Fibroblast of lung (primary cell): ENCODE measurements around the gene POU2F1.

Source experiments
- EZH2 ChIP-seq: IDR thresholded peaks from 2 replicates; pipeline ENCODE4 v1.5.1; 2012; ENCODE audit warnings: low read length, control low read depth, mild to moderate bottlenecking; ENCODE audit errors: missing control alignments
- TF ChIP-seq, protein P1 (sequence below), 2 donors: IDR thresholded peaks in 1 of 2; conservative IDR thresholded peaks in 1 of 2; 1 replicate in 1 of 2; 2 replicates in 1 of 2; pipeline ENCODE4 v1.5.1; 2011 to 2012; ENCODE audit warnings: low read length in 2 of 2, control low read depth in 1 of 2, inconsistent platforms in 1 of 2, low read depth in 1 of 2, mild to moderate bottlenecking in 1 of 2

DNA sequence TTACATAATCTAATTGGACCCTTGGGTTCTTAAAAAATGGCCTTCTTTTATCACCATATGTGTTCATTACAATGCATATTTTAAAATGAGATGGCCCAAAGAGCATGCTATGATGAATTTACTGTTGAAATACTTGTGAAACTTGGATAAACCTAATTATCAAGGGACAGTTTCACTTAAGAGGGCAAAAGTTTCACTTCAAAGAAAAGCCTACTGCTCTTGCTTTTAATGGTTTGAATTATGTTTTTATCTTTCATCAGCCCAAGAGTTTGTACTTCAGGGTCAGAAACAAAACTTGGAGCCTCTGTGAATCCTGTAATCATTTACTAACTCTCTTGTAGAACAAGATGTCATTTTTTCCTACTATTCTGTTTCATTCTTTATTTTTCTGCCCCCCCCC is 32.3 kb downstream of the POU2F1 start:
- TF ChIP-seq, protein P1, sequence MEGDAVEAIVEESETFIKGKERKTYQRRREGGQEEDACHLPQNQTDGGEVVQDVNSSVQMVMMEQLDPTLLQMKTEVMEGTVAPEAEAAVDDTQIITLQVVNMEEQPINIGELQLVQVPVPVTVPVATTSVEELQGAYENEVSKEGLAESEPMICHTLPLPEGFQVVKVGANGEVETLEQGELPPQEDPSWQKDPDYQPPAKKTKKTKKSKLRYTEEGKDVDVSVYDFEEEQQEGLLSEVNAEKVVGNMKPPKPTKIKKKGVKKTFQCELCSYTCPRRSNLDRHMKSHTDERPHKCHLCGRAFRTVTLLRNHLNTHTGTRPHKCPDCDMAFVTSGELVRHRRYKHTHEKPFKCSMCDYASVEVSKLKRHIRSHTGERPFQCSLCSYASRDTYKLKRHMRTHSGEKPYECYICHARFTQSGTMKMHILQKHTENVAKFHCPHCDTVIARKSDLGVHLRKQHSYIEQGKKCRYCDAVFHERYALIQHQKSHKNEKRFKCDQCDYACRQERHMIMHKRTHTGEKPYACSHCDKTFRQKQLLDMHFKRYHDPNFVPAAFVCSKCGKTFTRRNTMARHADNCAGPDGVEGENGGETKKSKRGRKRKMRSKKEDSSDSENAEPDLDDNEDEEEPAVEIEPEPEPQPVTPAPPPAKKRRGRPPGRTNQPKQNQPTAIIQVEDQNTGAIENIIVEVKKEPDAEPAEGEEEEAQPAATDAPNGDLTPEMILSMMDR (conservative IDR thresholded peaks at IDR 0.05 in 1 of 2, IDR thresholded peaks at IDR 0.05 in 1 of 2; ENCODE audit: low read depth in 1 of 2, low read length in 2 of 2): no peak
- TF ChIP-seq EZH2: no peak
